Endothelial cell (in vitro differentiated cells): ENCODE results near the gene C9orf152. TPM values are rescaled to one million over a fixed set of nuclear protein-coding genes. Genes with fewer than 3 reads are reported as not detected.

Experiments
- DNase-seq: peaks from one replicate; pipeline ENCODE4 v3.0.0; 2021; ENCODE audit warnings: low spot score
- H3K27ac Mint-ChIP-seq: one replicate; pipeline ENCODE4 v1.8.0; 2021; ENCODE audit warnings: mixed read lengths, inconsistent platforms; ENCODE audit not compliant: unreplicated experiment
- H3K27me3 Mint-ChIP-seq: one replicate; pipeline ENCODE4 v1.8.0; 2021; ENCODE audit warnings: mild to moderate bottlenecking, moderate library complexity, mixed read lengths, inconsistent platforms; ENCODE audit not compliant: unreplicated experiment
- H3K36me3 Mint-ChIP-seq: one replicate; pipeline ENCODE4 v1.8.0; 2021; ENCODE audit warnings: mild to moderate bottlenecking, low read depth, mixed read lengths, inconsistent platforms; ENCODE audit not compliant: unreplicated experiment
- H3K4me1 Mint-ChIP-seq: one replicate; pipeline ENCODE4 v1.8.0; 2021; ENCODE audit warnings: mild to moderate bottlenecking, mixed read lengths, inconsistent platforms; ENCODE audit not compliant: unreplicated experiment
- H3K4me3 Mint-ChIP-seq: one replicate; pipeline ENCODE4 v1.8.0; 2021; ENCODE audit warnings: mild to moderate bottlenecking, mixed read lengths, inconsistent platforms; ENCODE audit not compliant: unreplicated experiment
- H3K9me3 Mint-ChIP-seq: one replicate; pipeline ENCODE4 v1.8.0; 2021; ENCODE audit warnings: mixed read lengths, inconsistent platforms; ENCODE audit not compliant: unreplicated experiment
- CTCF ChIP-seq: fragments of 200-600 bp; sonication (generic); IDR thresholded peaks from one replicate; pipeline ENCODE4 v1.5.0; 2021; ENCODE audit warnings: antibody characterized with exemption; ENCODE audit not compliant: unreplicated experiment
- total RNA-seq: library from RNA; stranded (reverse); fragmentation: NEBNext Ultra II Directional; extraction: Animal tissue kit (Norgen Biotek cat#: 25700); gene quantifications from one replicate; pipeline ENCODE4 v1.2.1, GENCODE V29; 2021; ENCODE audit not compliant: unreplicated experiment

C9orf152 gene
- total RNA-seq, 1 donor from 2014 or later = not detected

GRCh38 chr9:110249603-110250002, 41.6 kb upstream of the C9orf152 start:
- H3K4me1 Mint-ChIP-seq = peaks cover 2% of the 10 kb centered on the region
- peaks cover 2% of the 10 kb centered on the region for H3K27me3 Mint-ChIP-seq
- no peak for TF ChIP-seq CTCF
- H3K4me3 Mint-ChIP-seq = no peak overlapping the region
- no peak overlapping the region for H3K27ac Mint-ChIP-seq
- no peak for DNase-seq
- no peaks in the 10 kb centered on the region for H3K9me3 Mint-ChIP-seq
- H3K36me3 Mint-ChIP-seq = peaks cover 10% of the 10 kb centered on the region

GRCh38 chr9:110248361-110248760, 40.4 kb upstream of the C9orf152 start:
- H3K36me3 Mint-ChIP-seq = peaks cover 10% of the 10 kb centered on the region
- H3K27ac Mint-ChIP-seq = no peak overlapping the region
- no peaks in the 10 kb centered on the region for H3K9me3 Mint-ChIP-seq
- H3K27me3 Mint-ChIP-seq = no peaks in the 10 kb centered on the region
- no peak overlapping the region for H3K4me3 Mint-ChIP-seq
- no peaks in the 10 kb centered on the region for H3K4me1 Mint-ChIP-seq
- TF ChIP-seq CTCF = no peak
- no peak for DNase-seq

- Mint-ChIP-seq H3K4me3 (no peak overlapping the region), H3K36me3 (peaks cover 10% of the 10 kb centered on the region), H3K4me1 (no peaks in the 10 kb centered on the region), H3K27me3 (no peaks in the 10 kb centered on the region), H3K27ac (no peak overlapping the region), H3K9me3 (no peaks in the 10 kb centered on the region)
- no peak for DNase-seq
- no peak for TF ChIP-seq CTCF
Measured at GRCh38 chr9:110246214-110246613, 38.3 kb upstream of the C9orf152 start.

- no peak for TF ChIP-seq CTCF
- Mint-ChIP-seq H3K4me1 (no peaks in the 10 kb centered on the region), H3K4me3 (no peak overlapping the region)
Measured at GRCh38 chr9:110244616-110245015, 36.7 kb upstream of the C9orf152 start.

GRCh38 chr9:110241858-110242321, 33.9 kb upstream of the C9orf152 start:
- Mint-ChIP-seq H3K27ac (no peak overlapping the region), H3K36me3 (peaks cover 7% of the 10 kb centered on the region), H3K4me1 (no peaks in the 10 kb centered on the region), H3K27me3 (no peaks in the 10 kb centered on the region), H3K4me3 (no peak overlapping the region), H3K9me3 (no peaks in the 10 kb centered on the region)
- TF ChIP-seq CTCF = no peak
- DNase-seq = no peak

More at GRCh38 chr9:110244616-110245015, 36.7 kb upstream of the C9orf152 start:
- Mint-ChIP-seq H3K9me3 (no peaks in the 10 kb centered on the region), H3K36me3 (peaks cover 7% of the 10 kb centered on the region), H3K27me3 (no peaks in the 10 kb centered on the region), H3K27ac (no peak overlapping the region)
- no peak for DNase-seq
